Measurements from ENCODE around the gene ENHO.

DNA sequence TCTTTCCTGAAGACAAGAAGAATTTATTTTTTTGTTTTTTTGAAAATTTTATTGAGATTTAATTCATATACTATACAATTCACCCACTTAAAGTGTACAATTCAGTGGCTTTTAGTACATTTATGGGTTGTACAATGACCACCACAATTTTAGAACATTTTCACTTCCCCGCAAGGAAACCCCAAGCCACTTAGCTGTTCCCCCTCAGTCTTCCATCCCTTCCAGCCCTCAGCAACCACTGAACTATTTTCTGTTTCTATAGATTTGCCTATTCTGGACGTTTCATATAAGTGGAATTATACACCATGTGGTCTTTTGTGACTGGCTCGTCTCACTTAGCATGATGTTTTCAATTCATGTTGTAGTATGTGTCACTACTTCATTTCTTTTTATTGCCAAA, 36.2 kb downstream of the ENHO start:
- no peak for TF ChIP-seq EZH2phosphoT487 (conservative IDR thresholded peaks at IDR 0.05; ENCODE audit: low read length)
- TF ChIP-seq, protein P1, sequence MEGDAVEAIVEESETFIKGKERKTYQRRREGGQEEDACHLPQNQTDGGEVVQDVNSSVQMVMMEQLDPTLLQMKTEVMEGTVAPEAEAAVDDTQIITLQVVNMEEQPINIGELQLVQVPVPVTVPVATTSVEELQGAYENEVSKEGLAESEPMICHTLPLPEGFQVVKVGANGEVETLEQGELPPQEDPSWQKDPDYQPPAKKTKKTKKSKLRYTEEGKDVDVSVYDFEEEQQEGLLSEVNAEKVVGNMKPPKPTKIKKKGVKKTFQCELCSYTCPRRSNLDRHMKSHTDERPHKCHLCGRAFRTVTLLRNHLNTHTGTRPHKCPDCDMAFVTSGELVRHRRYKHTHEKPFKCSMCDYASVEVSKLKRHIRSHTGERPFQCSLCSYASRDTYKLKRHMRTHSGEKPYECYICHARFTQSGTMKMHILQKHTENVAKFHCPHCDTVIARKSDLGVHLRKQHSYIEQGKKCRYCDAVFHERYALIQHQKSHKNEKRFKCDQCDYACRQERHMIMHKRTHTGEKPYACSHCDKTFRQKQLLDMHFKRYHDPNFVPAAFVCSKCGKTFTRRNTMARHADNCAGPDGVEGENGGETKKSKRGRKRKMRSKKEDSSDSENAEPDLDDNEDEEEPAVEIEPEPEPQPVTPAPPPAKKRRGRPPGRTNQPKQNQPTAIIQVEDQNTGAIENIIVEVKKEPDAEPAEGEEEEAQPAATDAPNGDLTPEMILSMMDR (IDR thresholded peaks at IDR 0.05; ENCODE audit: insufficient read depth, low read length, poor library complexity, severe bottlenecking), result no peak

All from SU-DHL-6 (cell line).